ENCODE data around the gene CCDC38.

DNA sequence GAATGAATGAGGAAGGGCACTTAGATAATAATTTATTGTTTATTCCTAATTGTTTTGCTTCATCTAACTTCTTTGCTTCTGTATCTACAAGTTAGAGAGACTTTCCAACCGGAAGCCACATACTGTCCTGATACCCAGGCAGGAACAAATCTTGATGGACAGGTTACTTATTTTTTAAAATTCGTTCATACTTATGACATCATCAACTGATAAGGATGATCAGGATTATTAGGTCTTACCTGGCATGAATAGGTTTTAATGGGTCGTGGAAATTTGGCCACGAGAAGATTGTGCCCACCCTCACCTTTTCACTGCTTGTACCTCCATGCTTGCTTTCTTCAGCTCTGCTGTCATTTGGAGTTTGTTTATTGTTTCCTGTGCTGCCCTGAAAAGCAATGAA is 44.3 kb downstream of the CCDC38 start:
- TF ChIP-seq, protein P1, sequence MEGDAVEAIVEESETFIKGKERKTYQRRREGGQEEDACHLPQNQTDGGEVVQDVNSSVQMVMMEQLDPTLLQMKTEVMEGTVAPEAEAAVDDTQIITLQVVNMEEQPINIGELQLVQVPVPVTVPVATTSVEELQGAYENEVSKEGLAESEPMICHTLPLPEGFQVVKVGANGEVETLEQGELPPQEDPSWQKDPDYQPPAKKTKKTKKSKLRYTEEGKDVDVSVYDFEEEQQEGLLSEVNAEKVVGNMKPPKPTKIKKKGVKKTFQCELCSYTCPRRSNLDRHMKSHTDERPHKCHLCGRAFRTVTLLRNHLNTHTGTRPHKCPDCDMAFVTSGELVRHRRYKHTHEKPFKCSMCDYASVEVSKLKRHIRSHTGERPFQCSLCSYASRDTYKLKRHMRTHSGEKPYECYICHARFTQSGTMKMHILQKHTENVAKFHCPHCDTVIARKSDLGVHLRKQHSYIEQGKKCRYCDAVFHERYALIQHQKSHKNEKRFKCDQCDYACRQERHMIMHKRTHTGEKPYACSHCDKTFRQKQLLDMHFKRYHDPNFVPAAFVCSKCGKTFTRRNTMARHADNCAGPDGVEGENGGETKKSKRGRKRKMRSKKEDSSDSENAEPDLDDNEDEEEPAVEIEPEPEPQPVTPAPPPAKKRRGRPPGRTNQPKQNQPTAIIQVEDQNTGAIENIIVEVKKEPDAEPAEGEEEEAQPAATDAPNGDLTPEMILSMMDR (IDR thresholded peaks at IDR 0.05; ENCODE audit: low read depth, low read length, missing input control): no peak
- no peak for TF ChIP-seq RAD21 (IDR thresholded peaks at IDR 0.05)
- no peak for TF ChIP-seq TAF1 (conservative IDR thresholded peaks at IDR 0.05)
- TF ChIP-seq SP1 (IDR thresholded peaks at IDR 0.05): no peak
- TF ChIP-seq, protein P2, sequence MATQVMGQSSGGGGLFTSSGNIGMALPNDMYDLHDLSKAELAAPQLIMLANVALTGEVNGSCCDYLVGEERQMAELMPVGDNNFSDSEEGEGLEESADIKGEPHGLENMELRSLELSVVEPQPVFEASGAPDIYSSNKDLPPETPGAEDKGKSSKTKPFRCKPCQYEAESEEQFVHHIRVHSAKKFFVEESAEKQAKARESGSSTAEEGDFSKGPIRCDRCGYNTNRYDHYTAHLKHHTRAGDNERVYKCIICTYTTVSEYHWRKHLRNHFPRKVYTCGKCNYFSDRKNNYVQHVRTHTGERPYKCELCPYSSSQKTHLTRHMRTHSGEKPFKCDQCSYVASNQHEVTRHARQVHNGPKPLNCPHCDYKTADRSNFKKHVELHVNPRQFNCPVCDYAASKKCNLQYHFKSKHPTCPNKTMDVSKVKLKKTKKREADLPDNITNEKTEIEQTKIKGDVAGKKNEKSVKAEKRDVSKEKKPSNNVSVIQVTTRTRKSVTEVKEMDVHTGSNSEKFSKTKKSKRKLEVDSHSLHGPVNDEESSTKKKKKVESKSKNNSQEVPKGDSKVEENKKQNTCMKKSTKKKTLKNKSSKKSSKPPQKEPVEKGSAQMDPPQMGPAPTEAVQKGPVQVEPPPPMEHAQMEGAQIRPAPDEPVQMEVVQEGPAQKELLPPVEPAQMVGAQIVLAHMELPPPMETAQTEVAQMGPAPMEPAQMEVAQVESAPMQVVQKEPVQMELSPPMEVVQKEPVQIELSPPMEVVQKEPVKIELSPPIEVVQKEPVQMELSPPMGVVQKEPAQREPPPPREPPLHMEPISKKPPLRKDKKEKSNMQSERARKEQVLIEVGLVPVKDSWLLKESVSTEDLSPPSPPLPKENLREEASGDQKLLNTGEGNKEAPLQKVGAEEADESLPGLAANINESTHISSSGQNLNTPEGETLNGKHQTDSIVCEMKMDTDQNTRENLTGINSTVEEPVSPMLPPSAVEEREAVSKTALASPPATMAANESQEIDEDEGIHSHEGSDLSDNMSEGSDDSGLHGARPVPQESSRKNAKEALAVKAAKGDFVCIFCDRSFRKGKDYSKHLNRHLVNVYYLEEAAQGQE (IDR thresholded peaks at IDR 0.05): no peak
- TF ChIP-seq FOXA1 (IDR thresholded peaks at IDR 0.05): no peak
- TF ChIP-seq, protein P3, sequence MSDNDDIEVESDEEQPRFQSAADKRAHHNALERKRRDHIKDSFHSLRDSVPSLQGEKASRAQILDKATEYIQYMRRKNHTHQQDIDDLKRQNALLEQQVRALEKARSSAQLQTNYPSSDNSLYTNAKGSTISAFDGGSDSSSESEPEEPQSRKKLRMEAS (IDR thresholded peaks at IDR 0.05): no peak
- no peak for TF ChIP-seq YY1 (IDR thresholded peaks at IDR 0.05)
- no peak for TF ChIP-seq JUND (IDR thresholded peaks at IDR 0.05)
- TF ChIP-seq, protein P4, sequence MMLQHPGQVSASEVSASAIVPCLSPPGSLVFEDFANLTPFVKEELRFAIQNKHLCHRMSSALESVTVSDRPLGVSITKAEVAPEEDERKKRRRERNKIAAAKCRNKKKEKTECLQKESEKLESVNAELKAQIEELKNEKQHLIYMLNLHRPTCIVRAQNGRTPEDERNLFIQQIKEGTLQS (IDR thresholded peaks at IDR 0.05): no peak
- TF ChIP-seq GABPA (IDR thresholded peaks at IDR 0.05 in 1 of 2, conservative IDR thresholded peaks at IDR 0.05 in 1 of 2): no peak
- TF ChIP-seq, protein P5, sequence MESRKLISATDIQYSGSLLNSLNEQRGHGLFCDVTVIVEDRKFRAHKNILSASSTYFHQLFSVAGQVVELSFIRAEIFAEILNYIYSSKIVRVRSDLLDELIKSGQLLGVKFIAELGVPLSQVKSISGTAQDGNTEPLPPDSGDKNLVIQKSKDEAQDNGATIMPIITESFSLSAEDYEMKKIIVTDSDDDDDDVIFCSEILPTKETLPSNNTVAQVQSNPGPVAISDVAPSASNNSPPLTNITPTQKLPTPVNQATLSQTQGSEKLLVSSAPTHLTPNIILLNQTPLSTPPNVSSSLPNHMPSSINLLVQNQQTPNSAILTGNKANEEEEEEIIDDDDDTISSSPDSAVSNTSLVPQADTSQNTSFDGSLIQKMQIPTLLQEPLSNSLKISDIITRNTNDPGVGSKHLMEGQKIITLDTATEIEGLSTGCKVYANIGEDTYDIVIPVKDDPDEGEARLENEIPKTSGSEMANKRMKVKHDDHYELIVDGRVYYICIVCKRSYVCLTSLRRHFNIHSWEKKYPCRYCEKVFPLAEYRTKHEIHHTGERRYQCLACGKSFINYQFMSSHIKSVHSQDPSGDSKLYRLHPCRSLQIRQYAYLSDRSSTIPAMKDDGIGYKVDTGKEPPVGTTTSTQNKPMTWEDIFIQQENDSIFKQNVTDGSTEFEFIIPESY (IDR thresholded peaks at IDR 0.05): no peak
